Amniotic epithelial cell (primary cell): ENCODE measurements around the gene SNED1.

Experiments used
- DNase-seq: peaks from one replicate; pipeline ENCODE4 v3.0.0-alpha.2; 2010; ENCODE audit warnings: low read depth

The SNED1 gene

GRCh38 chr2:241130316-241130715 lies 131.9 kb downstream of the SNED1 start:
- DNase-seq, result no peak

GRCh38 chr2:241131531-241131930 lies 133.1 kb downstream of the SNED1 start:
- no peak for DNase-seq

GRCh38 chr2:241132538-241133435 lies 134.4 kb downstream of the SNED1 start:
- no peak for DNase-seq

GRCh38 chr2:241133436-241133820 lies 135.0 kb downstream of the SNED1 start:
- no peak for DNase-seq

- DNase-seq, result no peak
Observed at GRCh38 chr2:241134711-241135110, 136.3 kb downstream of the SNED1 start.

GRCh38 chr2:241135737-241136136 lies 137.3 kb downstream of the SNED1 start:
- no peak for DNase-seq

GRCh38 chr2:241136191-241136590 lies 137.8 kb downstream of the SNED1 start:
- no peak for DNase-seq

GRCh38 chr2:241136661-241137260 lies 138.3 kb downstream of the SNED1 start:
- no peak for DNase-seq

GRCh38 chr2:241137276-241138190 lies 139.1 kb downstream of the SNED1 start:
- DNase-seq, result no peak

- DNase-seq, result no peak
Observed at GRCh38 chr2:241138471-241138870, 140.1 kb downstream of the SNED1 start.

- no peak for DNase-seq
Observed at GRCh38 chr2:241139531-241140444, 141.4 kb downstream of the SNED1 start.

- no peak for DNase-seq
Observed at GRCh38 chr2:241140445-241140840, 142.0 kb downstream of the SNED1 start.

- no peak for DNase-seq
Observed at GRCh38 chr2:241141214-241141770, 142.9 kb downstream of the SNED1 start.

- no peak for DNase-seq
Observed at GRCh38 chr2:241142063-241142462, 143.6 kb downstream of the SNED1 start.

- no peak for DNase-seq
Observed at GRCh38 chr2:241142593-241142992, 144.2 kb downstream of the SNED1 start.
